ENCODE results near the gene HRH2.

The HRH2 gene

DNA sequence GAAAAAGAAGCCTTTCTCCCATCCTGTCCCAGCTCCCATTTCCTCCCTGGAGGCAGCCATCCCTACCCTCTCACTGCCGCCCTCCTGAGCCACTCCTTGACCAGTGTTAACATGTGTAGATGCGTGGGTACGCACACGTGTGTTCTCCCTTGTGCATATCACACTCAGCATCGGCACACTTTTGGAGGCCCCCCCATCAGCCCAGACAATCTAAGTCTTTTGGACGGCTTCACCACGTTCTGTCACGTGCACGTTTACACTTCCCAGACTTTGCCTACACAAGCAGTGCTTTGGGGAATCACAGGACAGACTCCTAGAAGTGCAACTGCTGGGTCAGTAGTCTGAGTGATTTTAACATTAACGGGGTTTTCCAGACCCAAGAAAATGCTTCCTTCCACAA lies 18.0 kb downstream of the HRH2 start:
- TF ChIP-seq, protein P1, sequence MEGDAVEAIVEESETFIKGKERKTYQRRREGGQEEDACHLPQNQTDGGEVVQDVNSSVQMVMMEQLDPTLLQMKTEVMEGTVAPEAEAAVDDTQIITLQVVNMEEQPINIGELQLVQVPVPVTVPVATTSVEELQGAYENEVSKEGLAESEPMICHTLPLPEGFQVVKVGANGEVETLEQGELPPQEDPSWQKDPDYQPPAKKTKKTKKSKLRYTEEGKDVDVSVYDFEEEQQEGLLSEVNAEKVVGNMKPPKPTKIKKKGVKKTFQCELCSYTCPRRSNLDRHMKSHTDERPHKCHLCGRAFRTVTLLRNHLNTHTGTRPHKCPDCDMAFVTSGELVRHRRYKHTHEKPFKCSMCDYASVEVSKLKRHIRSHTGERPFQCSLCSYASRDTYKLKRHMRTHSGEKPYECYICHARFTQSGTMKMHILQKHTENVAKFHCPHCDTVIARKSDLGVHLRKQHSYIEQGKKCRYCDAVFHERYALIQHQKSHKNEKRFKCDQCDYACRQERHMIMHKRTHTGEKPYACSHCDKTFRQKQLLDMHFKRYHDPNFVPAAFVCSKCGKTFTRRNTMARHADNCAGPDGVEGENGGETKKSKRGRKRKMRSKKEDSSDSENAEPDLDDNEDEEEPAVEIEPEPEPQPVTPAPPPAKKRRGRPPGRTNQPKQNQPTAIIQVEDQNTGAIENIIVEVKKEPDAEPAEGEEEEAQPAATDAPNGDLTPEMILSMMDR (conservative IDR thresholded peaks at IDR 0.05; ENCODE audit: low read length) = no peak
- DNase-seq (ENCODE audit: low read depth) = no peak
- H3K4me3 ChIP-seq (ENCODE audit: low read length) = no peak overlapping the region

DNA sequence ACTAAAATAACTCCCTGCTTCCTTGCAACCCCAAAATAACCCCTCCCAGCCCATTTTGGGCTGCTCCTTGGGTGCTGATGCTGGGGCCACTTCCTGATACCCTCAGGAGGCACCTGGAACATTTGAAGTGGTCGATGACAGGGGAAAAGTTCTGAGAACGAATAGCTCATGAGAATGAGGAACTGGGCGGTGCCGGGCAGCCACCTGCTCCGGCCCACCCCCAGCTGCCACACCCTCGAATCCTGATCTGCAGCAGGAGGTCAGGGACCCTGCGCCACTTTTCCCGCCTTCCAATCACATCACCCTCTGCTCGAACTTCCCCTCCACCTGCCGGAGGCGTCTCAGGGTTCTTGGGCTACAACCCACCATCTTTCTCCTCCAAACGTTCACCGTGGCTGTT lies 19.7 kb downstream of the HRH2 start:
- no peak overlapping the region for H3K4me3 ChIP-seq (ENCODE audit: low read length)
- TF ChIP-seq, protein P1 (conservative IDR thresholded peaks at IDR 0.05; ENCODE audit: low read length) = no peak
- no peak for DNase-seq (ENCODE audit: low read depth)

DNA sequence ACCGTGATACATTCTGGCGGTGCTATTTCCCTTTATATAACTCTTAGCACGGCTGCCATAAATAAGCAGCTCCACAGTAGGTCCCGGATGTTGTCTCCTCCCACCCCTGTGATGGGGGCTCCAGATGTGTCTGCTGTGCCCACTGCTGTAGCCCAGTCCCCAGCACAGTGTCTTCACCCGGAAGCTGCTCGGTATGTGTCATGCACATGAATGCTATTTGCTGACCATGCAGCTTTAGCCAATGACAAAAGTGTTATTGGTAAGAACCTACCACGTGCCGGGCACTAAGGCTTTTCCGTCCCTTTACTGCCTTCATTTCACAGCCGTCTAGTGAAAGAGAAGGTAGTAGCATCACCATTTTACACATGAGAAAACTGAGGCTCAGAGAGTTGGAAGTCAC lies 20.2 kb downstream of the HRH2 start:
- H3K4me3 ChIP-seq (ENCODE audit: low read length) = no peak overlapping the region
- TF ChIP-seq, protein P1 (conservative IDR thresholded peaks at IDR 0.05; ENCODE audit: low read length) = no peak
- no peak for DNase-seq (ENCODE audit: low read depth)

DNA sequence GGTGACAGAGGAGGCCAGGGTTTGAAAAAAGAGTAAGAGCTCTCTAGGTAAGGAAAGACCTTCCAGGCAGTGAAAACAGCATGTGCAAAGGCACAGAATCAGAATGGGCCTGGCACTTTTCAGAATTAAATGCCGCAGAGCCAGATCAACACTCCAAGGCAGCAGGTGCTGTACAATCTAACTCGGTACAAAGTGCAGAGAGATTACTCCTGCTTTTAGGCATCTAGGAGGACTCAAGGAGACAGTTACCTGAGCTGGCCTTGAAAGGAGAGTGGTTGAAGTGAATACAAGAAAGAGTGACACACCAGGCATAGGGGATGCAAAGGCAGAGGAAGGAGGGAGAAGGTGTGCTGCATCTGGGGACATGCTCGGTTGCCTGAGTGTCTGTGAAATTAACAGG lies 21.5 kb downstream of the HRH2 start:
- no peak for DNase-seq (ENCODE audit: low read depth)
- TF ChIP-seq, protein P1 (conservative IDR thresholded peaks at IDR 0.05; ENCODE audit: low read length) = no peak
- no peak overlapping the region for H3K4me3 ChIP-seq (ENCODE audit: low read length)

DNA sequence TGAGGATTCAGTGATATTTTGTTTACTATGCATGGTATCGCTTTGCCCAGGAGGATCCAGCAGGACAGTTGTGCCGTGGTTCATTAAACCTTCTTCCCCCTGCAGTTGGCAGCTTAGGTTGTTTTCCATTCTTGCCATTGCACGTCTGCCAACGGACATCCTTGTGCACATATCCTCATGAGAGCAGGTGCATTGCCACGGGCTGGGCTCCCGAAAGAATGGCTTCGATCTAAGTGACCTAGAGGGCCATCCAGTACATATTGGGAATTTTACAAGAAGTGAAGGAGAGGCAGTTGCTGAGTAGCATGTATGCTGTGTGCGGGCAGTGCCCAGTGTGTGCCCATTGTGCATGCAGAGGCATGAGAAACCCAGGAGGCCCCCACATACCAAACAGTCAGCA lies 22.1 kb downstream of the HRH2 start:
- TF ChIP-seq, protein P1 (conservative IDR thresholded peaks at IDR 0.05; ENCODE audit: low read length) = no peak
- no peak for DNase-seq (ENCODE audit: low read depth)
- H3K4me3 ChIP-seq (ENCODE audit: low read length) = no peak overlapping the region

DNA sequence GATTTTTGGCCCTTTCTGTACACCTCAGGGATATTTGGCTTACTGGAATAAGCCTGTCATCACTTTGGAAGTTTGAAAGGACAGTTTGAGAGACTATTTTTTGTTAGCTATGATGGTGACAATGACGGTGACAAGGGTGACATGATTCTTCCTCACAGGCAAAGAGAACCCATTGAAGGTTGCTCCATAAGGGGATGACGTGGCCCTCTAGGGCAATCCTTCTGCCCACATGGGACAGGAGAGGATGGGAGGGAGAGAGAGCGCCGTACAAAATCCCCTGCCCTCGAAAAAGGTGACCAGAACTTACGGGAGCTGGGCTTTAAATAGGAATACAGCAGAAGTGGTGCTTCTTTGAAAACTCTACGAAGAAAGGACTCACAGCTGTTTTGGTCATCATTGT lies 22.6 kb downstream of the HRH2 start:
- TF ChIP-seq, protein P1 (conservative IDR thresholded peaks at IDR 0.05; ENCODE audit: low read length) = no peak
- no peak overlapping the region for H3K4me3 ChIP-seq (ENCODE audit: low read length)
- DNase-seq (ENCODE audit: low read depth) = no peak

DNA sequence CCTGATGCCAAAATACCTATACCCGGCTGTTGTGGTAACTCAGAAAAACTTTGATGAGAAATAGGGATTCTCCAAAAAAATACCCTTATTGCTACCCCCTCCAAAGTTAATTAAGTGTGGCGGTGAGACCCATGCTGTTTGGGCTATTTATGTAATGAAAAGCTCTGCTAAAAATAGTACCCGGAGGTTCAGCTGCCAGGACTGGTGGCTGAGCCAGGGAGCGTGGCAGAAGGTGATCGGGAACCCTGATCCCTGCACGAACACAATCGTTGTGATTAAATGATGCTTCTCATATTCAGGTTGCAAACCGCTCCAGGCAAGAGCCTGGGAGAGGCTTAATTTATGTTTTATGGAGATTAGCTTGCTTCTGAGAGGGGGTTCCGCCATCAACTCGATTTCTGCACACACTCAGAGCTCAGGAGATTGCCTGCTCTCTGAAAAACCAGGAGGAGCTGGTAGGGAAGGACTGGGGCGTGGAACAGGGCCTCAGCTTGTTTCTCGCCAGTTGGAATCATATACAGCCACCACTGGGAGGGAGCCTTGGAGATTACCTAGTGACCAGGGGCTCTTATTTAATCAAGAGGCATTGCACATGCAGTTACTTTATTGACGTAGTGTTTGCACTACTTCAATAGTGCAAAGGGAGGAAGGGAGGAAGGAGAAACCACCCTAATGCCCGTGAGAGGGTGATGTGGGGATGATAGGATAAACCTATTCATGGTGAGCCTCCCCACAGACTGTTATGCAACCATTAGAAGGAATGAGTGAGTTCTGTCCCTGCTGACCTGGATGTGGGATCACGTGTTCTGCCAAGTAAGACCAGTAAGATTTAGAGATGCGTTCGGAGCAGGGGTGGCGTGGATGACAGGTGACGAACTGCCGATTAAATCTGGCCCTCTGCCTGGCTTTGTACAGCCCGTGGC lies 23.4 kb downstream of the HRH2 start:
- no peak for DNase-seq (ENCODE audit: low read depth)
- no peak overlapping the region for H3K4me3 ChIP-seq (ENCODE audit: low read length)
- TF ChIP-seq, protein P1 (conservative IDR thresholded peaks at IDR 0.05; ENCODE audit: low read length) = no peak
